NK-92 (cell line): Measurements from ENCODE around the gene STX18.
"Not testable (repeated sequence)": the region's sequence is repeated elsewhere in the genome, so short reads cannot be mapped to it uniquely, and the experiment has no call there.

ENCODE experiments used
- DNase-seq: peaks from one replicate; lab custom pipeline; 2025; ENCODE audit not compliant: unreplicated experiment; lab: John Stamatoyannopoulos, UW

The STX18 gene

GRCh38 chr4:4510641-4511040, 31.2 kb downstream of the STX18 start:
- DNase-seq: not testable (repeated sequence)

- DNase-seq: no peak
Measured at GRCh38 chr4:4509521-4509920, 32.3 kb downstream of the STX18 start.

GRCh38 chr4:4507923-4508322, 33.9 kb downstream of the STX18 start:
- DNase-seq: no peak

GRCh38 chr4:4507403-4507802, 34.4 kb downstream of the STX18 start:
- DNase-seq: no peak

- no peak for DNase-seq
Measured at GRCh38 chr4:4506961-4507360, 34.9 kb downstream of the STX18 start.

- DNase-seq: not testable (repeated sequence)
Measured at GRCh38 chr4:4505211-4505610, 36.6 kb downstream of the STX18 start.

GRCh38 chr4:4504783-4505182, 37.1 kb downstream of the STX18 start:
- DNase-seq: no peak

- no peak for DNase-seq
Measured at GRCh38 chr4:4502694-4503311, 39.0 kb downstream of the STX18 start.

GRCh38 chr4:4501679-4502078, 40.2 kb downstream of the STX18 start:
- no peak for DNase-seq

- no peak for DNase-seq
Measured at GRCh38 chr4:4499438-4500123, 42.3 kb downstream of the STX18 start.

GRCh38 chr4:4496592-4497372, 45.1 kb downstream of the STX18 start:
- no peak for DNase-seq

- DNase-seq: no peak
Measured at GRCh38 chr4:4494882-4495281, 47.0 kb downstream of the STX18 start.

- no peak for DNase-seq
Measured at GRCh38 chr4:4492161-4492847, 49.5 kb downstream of the STX18 start.

GRCh38 chr4:4491396-4491893, 50.4 kb downstream of the STX18 start:
- no peak for DNase-seq

GRCh38 chr4:4490816-4491215, 51.0 kb downstream of the STX18 start:
- DNase-seq: no peak

GRCh38 chr4:4490041-4490440, 51.8 kb downstream of the STX18 start:
- DNase-seq: no peak

GRCh38 chr4:4488405-4489404, 53.1 kb downstream of the STX18 start:
- DNase-seq: peak; percentile 20

- DNase-seq: no peak
Measured at GRCh38 chr4:4486969-4487368, 54.9 kb downstream of the STX18 start.

GRCh38 chr4:4485806-4486205, 56.0 kb downstream of the STX18 start:
- DNase-seq: no peak

GRCh38 chr4:4481399-4481994, 60.4 kb downstream of the STX18 start:
- DNase-seq: no peak
